HAP-1 (cell line): ENCODE data around the gene ADCY6.

ENCODE experiments used
- DNase-seq, 2 experiments: peaks; one replicate each; pipeline ENCODE4 v3.0.0-alpha.2; 2016 to 2020; ENCODE audit warnings: low spot score in 2 of 2
- H3K27me3 ChIP-seq: fragments of 250-450 bp; sonication (Bioruptor Pico); 2 replicates; pipeline ENCODE4 v1.5.1; 2020; ENCODE audit warnings: low read depth, mild to moderate bottlenecking, moderate library complexity
- H3K36me3 ChIP-seq: fragments of 250-450 bp; sonication (Bioruptor Pico); replicated peaks from 2 replicates; pipeline ENCODE4 v1.5.1; 2020; ENCODE audit warnings: mild to moderate bottlenecking
- H3K4me1 ChIP-seq: fragments of 250-450 bp; sonication (Bioruptor Pico); 2 replicates; pipeline ENCODE4 v1.5.1; 2020; ENCODE audit warnings: mild to moderate bottlenecking
- H3K4me3 ChIP-seq: fragments of 250-450 bp; sonication (Bioruptor Pico); 2 replicates; pipeline ENCODE4 v1.5.1; 2020; ENCODE audit warnings: mild to moderate bottlenecking, moderate library complexity
- H3K9me3 ChIP-seq: fragments of 250-450 bp; sonication (Bioruptor Pico); 2 replicates; pipeline ENCODE4 v1.5.1; 2020; ENCODE audit warnings: mild to moderate bottlenecking, moderate library complexity
- in situ Hi-C: fragments of 300-500 bp; cut with MboI; formaldehyde crosslinking; loops from 3 replicates; pipeline ENCODE4 v1.14.3; 2020; ENCODE audit warnings: low sequenced_read_pairs, inconsistent platforms, mixed read lengths

ADCY6 gene

GRCh38 chr12:48788854-48789775 is at the start of gene ADCY6:
Gene ADCY6 (minus strand): TSS chr12:48789089. CDS start chr12:48783434, 5,655 bp downstream.
- in situ Hi-C loops, result no loop called here
- peak; percentile 61 to 84 for DNase-seq
- H3K27me3 ChIP-seq, result no peaks in the 10 kb centered on the region
- H3K36me3 ChIP-seq, result no peaks in the 10 kb centered on the region
- peak within 1 kb of the TSS; percentile 72 for H3K4me3 ChIP-seq
- H3K9me3 ChIP-seq, result no peaks in the 10 kb centered on the region
- peaks cover 7% of the 10 kb centered on the region for H3K4me1 ChIP-seq

- H3K27me3 ChIP-seq, result no peaks in the 10 kb centered on the region
- in situ Hi-C loops, result no loop called here
- H3K4me3 ChIP-seq, result no peak overlapping the region
- no peaks in the 10 kb centered on the region; the same call in 1 of the 2 replicates for H3K9me3 ChIP-seq
- H3K4me1 ChIP-seq, result no peaks in the 10 kb centered on the region
- no peak for DNase-seq
- H3K36me3 ChIP-seq, result peaks cover 80% of the 10 kb centered on the region
These were observed 49.2 kb upstream of the ADCY6 start for GRCh38 chr12:48838048-48838447.

DNA sequence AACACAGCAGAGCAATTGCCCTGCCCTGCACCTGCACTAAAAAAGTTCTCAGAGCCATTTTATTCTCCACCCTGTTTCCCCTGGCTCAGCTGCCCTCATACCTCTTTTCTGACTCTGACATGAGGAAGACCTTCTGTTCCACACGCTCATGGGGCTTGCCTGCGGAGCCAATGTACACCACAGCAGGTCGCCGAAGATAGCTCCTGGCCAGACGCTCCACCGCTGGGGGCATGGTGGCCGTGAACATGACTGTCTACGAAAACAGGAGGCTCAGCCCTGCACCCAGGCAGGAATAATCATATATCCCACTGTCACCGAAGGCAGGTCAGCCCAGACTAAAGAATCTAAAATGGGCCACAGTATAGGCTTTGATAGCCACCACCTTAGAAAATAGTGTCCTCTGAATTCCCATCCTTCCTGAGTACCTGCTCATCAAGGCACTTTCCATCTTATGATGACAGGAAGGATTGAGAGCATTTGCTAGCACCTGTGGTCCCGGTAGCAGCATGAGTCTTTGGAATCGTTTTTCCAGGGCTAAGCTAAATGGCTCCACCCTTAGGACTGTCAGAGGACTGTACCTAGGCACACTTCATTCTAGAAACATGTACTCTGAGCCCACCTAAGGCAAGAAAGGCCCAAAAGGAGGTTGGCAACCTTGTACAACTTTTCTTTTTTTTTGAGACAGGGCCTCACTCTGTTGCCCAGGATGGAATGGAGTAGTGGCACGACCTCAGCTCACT is 43.6 kb upstream of the ADCY6 start:
- DNase-seq, result no peak
- H3K27me3 ChIP-seq, result no peaks in the 10 kb centered on the region
- H3K36me3 ChIP-seq, result peaks cover 99% of the 10 kb centered on the region
- H3K4me3 ChIP-seq, result no peak overlapping the region
- H3K4me1 ChIP-seq, result no peaks in the 10 kb centered on the region
- in situ Hi-C loops, result no loop called here
- no peaks in the 10 kb centered on the region; the same call in 1 of the 2 replicates for H3K9me3 ChIP-seq

- Histone ChIP-seq H3K4me3 (no peak overlapping the region), H3K36me3 (peaks cover 91% of the 10 kb centered on the region), H3K27me3 (no peaks in the 10 kb centered on the region), H3K9me3 (no peaks in the 10 kb centered on the region; the same call in 1 of the 2 replicates), H3K4me1 (no peaks in the 10 kb centered on the region)
- in situ Hi-C loops, result no loop called here
- DNase-seq, result no peak
These were observed 42.4 kb upstream of the ADCY6 start for GRCh38 chr12:48831257-48831656.

DNA sequence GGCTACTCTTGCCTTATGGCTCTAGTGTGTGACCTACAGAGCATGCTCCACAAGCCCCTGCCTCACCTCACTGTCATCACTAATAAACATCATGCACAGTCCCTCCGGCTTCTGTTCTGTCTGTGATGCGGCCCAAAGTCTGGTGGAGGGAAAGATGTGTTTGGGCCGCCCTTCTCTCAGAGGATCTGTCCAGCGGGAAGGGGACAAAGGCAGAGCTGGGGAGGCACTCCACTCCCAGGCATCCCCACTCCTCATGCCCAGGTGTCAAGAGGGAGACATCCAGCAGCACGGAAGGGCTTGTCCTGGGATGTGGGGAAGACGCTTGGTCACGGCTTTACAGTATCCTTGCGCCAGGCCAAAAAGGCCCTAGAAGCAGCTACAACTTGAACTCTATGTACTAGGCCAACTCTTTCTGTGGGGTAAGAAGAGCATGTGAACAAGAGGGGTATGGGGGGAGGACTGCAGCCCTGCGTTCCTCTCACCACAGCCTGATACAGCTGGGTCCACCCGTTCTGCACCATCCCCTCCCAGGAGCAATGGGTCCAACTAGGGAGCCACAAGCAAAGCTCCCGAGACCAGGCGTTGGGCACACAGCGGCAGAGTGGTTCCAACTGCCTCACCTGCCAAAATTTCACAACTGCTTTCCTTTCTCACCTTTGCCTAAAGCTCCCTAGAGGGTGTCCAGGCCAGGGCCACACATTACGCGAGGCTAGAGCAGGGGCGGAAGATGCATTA is 40.1 kb upstream of the ADCY6 start:
- no peak for DNase-seq
- H3K4me1 ChIP-seq, result no peaks in the 10 kb centered on the region
- H3K36me3 ChIP-seq, result peaks cover 82% of the 10 kb centered on the region
- H3K9me3 ChIP-seq, result no peaks in the 10 kb centered on the region; the same call in 1 of the 2 replicates
- H3K27me3 ChIP-seq, result no peaks in the 10 kb centered on the region
- H3K4me3 ChIP-seq, result no peak overlapping the region
- in situ Hi-C loops, result no loop called here

DNA sequence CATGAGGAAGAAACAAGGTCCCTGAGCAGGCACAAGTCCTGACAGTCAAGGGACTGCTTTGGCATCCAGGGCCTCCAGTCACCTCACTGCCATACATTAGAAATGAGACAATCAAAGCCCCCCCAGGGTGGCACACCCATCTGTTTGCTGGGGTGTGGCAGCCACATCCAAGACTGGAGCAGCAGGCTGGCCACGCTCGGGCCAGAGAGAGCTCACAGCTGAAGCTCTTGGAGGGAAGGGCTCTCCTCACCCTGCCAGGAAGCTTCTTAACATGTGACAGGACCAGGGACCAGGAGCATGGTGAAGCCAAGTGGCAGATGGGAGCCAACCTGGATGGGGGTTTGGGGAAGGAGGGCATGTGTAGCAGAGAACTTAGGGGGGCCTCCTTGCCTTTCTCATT is 39.4 kb upstream of the ADCY6 start:
- H3K4me3 ChIP-seq, result no peak overlapping the region
- no peaks in the 10 kb centered on the region for H3K27me3 ChIP-seq
- H3K36me3 ChIP-seq, result peaks cover 75% of the 10 kb centered on the region
- H3K9me3 ChIP-seq, result no peaks in the 10 kb centered on the region
- no peak for DNase-seq
- in situ Hi-C loops, result no loop called here
- no peaks in the 10 kb centered on the region for H3K4me1 ChIP-seq

GRCh38 chr12:48827513-48828096 is 38.7 kb upstream of the ADCY6 start:
- H3K27me3 ChIP-seq, result no peaks in the 10 kb centered on the region
- H3K9me3 ChIP-seq, result no peaks in the 10 kb centered on the region
- in situ Hi-C loops, result no loop called here
- H3K4me1 ChIP-seq, result no peaks in the 10 kb centered on the region
- no peak for DNase-seq
- no peak overlapping the region for H3K4me3 ChIP-seq
- H3K36me3 ChIP-seq, result peaks cover 68% of the 10 kb centered on the region

DNA sequence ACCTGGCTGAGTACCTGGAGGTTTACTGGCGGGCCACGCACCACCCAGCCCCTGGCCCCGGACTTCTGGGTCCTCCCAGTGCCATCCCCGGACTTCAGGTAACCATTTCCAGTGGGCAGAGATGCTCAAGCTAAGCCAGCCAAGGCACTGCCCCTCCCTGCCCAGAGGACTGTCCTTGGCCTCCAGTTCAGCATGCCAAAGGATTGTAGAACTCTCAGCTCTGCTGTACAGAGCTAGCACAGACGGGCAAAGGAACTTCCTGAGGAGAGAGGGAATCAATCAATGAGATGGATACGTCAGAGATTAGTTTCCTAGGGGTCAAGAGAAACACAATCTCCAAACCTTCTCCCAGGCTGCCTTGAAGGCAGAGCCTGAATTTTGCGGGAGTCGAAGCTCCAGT is 38.1 kb upstream of the ADCY6 start:
- in situ Hi-C loops, result no loop called here
- Histone ChIP-seq H3K27me3 (no peaks in the 10 kb centered on the region), H3K4me1 (no peaks in the 10 kb centered on the region), H3K9me3 (no peaks in the 10 kb centered on the region), H3K36me3 (peaks cover 62% of the 10 kb centered on the region), H3K4me3 (no peak overlapping the region)
- no peak for DNase-seq

DNA sequence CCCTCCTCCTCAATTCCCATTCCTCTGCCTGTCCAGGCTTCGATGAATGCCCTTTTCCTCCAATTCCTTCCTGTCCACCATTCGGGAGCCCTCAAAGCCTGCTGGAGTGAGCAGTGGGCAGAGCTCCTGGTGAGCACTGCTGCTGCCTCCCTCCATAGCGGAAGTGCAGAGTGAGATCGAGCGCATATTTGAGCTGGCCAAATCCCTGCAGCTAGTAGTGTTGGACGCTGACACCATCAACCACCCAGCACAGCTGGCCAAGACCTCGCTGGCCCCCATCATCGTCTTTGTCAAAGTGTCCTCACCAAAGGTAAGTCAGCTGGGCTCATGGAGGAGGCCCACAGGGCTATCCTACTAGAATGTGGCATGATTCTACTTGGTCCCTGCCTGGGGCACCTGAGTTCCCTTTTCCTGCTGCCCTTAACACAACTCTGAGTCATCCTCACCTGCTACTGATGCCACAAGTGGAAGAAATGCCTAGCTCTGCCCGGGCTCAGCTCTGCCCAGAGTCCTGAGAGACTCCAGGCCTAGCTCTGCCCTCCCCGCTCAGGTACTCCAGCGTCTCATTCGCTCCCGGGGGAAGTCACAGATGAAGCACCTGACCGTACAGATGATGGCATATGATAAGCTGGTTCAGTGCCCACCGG is 37.4 kb upstream of the ADCY6 start:
- Histone ChIP-seq H3K4me1 (no peaks in the 10 kb centered on the region), H3K36me3 (peaks cover 55% of the 10 kb centered on the region), H3K9me3 (no peaks in the 10 kb centered on the region), H3K27me3 (no peaks in the 10 kb centered on the region), H3K4me3 (no peak overlapping the region)
- no peak for DNase-seq
- in situ Hi-C loops, result no loop called here

- Histone ChIP-seq H3K9me3 (no peaks in the 10 kb centered on the region), H3K27me3 (no peaks in the 10 kb centered on the region), H3K4me1 (no peaks in the 10 kb centered on the region), H3K36me3 (peaks cover 42% of the 10 kb centered on the region), H3K4me3 (no peak overlapping the region)
- no peak for DNase-seq
- in situ Hi-C loops, result no loop called here
These were observed 36.0 kb upstream of the ADCY6 start for GRCh38 chr12:48824905-48825304.

- H3K9me3 ChIP-seq, result no peaks in the 10 kb centered on the region
- H3K36me3 ChIP-seq, result peaks cover 34% of the 10 kb centered on the region
- no peak overlapping the region for H3K4me3 ChIP-seq
- no peak for DNase-seq
- 0 out of 2 replicates have a peak, but pooled peaks cover under 1% of the 10 kb centered on the region for H3K4me1 ChIP-seq
- in situ Hi-C loops, result no loop called here
- no peaks in the 10 kb centered on the region for H3K27me3 ChIP-seq
These were observed 35.2 kb upstream of the ADCY6 start for GRCh38 chr12:48824112-48824511.

DNA sequence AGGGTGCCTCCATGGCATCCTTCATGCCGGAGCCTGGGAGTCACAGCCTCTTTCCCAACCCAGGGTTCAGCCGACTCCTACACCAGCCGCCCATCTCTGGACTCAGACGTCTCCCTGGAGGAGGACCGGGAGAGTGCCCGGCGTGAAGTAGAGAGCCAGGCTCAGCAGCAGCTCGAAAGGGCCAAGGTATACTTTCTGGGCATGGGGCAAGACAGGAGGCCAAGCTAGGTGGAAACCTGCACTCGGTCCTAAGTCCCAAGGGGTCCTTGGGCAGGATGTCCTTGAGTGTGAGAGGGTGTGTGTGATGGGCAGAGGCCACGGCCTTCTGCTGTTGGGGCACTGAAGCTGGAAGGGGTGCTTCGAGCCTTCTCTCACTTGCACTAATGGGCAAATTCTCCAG is 34.4 kb upstream of the ADCY6 start:
- H3K4me1 ChIP-seq, result 0 out of 2 replicates have a peak, but pooled peaks cover 3% of the 10 kb centered on the region
- H3K36me3 ChIP-seq, result peaks cover 26% of the 10 kb centered on the region
- H3K9me3 ChIP-seq, result no peaks in the 10 kb centered on the region
- H3K4me3 ChIP-seq, result no peak overlapping the region
- no peak for DNase-seq
- H3K27me3 ChIP-seq, result no peaks in the 10 kb centered on the region
- in situ Hi-C loops, result no loop called here

GRCh38 chr12:48822711-48823110 is 33.8 kb upstream of the ADCY6 start:
- H3K4me1 ChIP-seq, result 0 out of 2 replicates have a peak, but pooled peaks cover 3% of the 10 kb centered on the region
- no peak for DNase-seq
- H3K36me3 ChIP-seq, result peaks cover 20% of the 10 kb centered on the region
- no peaks in the 10 kb centered on the region for H3K27me3 ChIP-seq
- H3K9me3 ChIP-seq, result no peaks in the 10 kb centered on the region
- in situ Hi-C loops, result no loop called here
- H3K4me3 ChIP-seq, result no peak overlapping the region
